Measurements from ENCODE around the gene ZNF777.

ZNF777 gene

GRCh38 chr7:149505551-149505950, 44.7 kb upstream of the ZNF777 start:
- H3K9me2 ChIP-seq (replicated peaks; ENCODE audit: low read depth, low read length), result no peaks in the 10 kb centered on the region
- no peaks in the 10 kb centered on the region for H3K4me1 ChIP-seq (ENCODE audit: insufficient read depth, low read length, poor library complexity, severe bottlenecking)
- no peak overlapping the region for H3K9ac ChIP-seq (ENCODE audit: low read depth, low read length, poor library complexity, severe bottlenecking)
- no peak overlapping the region for H3K4me2 ChIP-seq (ENCODE audit: low read depth, low read length, poor library complexity, severe bottlenecking)
- H2AFZ ChIP-seq (ENCODE audit: low read length), result no peak overlapping the region
- no peaks in the 10 kb centered on the region for H3K79me2 ChIP-seq (ENCODE audit: insufficient read depth, low read length)
- H3K4me3 ChIP-seq (ENCODE audit: low read length, poor library complexity, severe bottlenecking), result no peak overlapping the region
- H4K20me1 ChIP-seq (ENCODE audit: insufficient read depth, low read length, poor library complexity, severe bottlenecking), result no peaks in the 10 kb centered on the region
- no peaks in the 10 kb centered on the region for H3K36me3 ChIP-seq (ENCODE audit: insufficient read depth, low read length)
- no peak for TF ChIP-seq EZH2phosphoT487 (IDR thresholded peaks at IDR 0.05; ENCODE audit: borderline replicate concordance)
- no peak for TF ChIP-seq CTCF (conservative IDR thresholded peaks at IDR 0.05; ENCODE audit: low read length)
- no peaks in the 10 kb centered on the region for H3F3A ChIP-seq (ENCODE audit: low read depth)
- H3K27me3 ChIP-seq (ENCODE audit: insufficient read depth, low read length, poor library complexity, severe bottlenecking), result no peaks in the 10 kb centered on the region
- H3K9me3 ChIP-seq (ENCODE audit: insufficient read depth, low read depth, low read length), result 0 out of 2 replicates have a peak, but pooled peaks cover 6% of the 10 kb centered on the region

GRCh38 chr7:149501651-149502050, 40.8 kb upstream of the ZNF777 start:
- H3K4me1 ChIP-seq (ENCODE audit: insufficient read depth, low read length, poor library complexity, severe bottlenecking), result peaks cover 10% of the 10 kb centered on the region
- TF ChIP-seq CTCF (conservative IDR thresholded peaks at IDR 0.05; ENCODE audit: low read length) (no peak), EZH2phosphoT487 (IDR thresholded peaks at IDR 0.05; ENCODE audit: borderline replicate concordance) (no peak)
- no peaks in the 10 kb centered on the region for H3K27me3 ChIP-seq (ENCODE audit: insufficient read depth, low read length, poor library complexity, severe bottlenecking)
- no peak overlapping the region for H3K4me3 ChIP-seq (ENCODE audit: low read length, poor library complexity, severe bottlenecking)
- H3K4me2 ChIP-seq (ENCODE audit: low read depth, low read length, poor library complexity, severe bottlenecking), result no peak overlapping the region
- no peaks in the 10 kb centered on the region for H3F3A ChIP-seq (ENCODE audit: low read depth)
- H2AFZ ChIP-seq (ENCODE audit: low read length), result no peak overlapping the region
- H4K20me1 ChIP-seq (ENCODE audit: insufficient read depth, low read length, poor library complexity, severe bottlenecking), result peaks cover 2% of the 10 kb centered on the region
- H3K9ac ChIP-seq (ENCODE audit: low read depth, low read length, poor library complexity, severe bottlenecking), result no peak overlapping the region
- no peaks in the 10 kb centered on the region for H3K9me3 ChIP-seq (ENCODE audit: insufficient read depth, low read depth, low read length)
- H3K9me2 ChIP-seq (replicated peaks; ENCODE audit: low read depth, low read length), result no peaks in the 10 kb centered on the region
- no peaks in the 10 kb centered on the region for H3K36me3 ChIP-seq (ENCODE audit: insufficient read depth, low read length)
- H3K79me2 ChIP-seq (ENCODE audit: insufficient read depth, low read length), result peaks cover 5% of the 10 kb centered on the region

- H3K4me3 ChIP-seq (ENCODE audit: low read length, poor library complexity, severe bottlenecking), result no peak overlapping the region
- H3K27me3 ChIP-seq (ENCODE audit: insufficient read depth, low read length, poor library complexity, severe bottlenecking), result no peaks in the 10 kb centered on the region
- H3K4me1 ChIP-seq (ENCODE audit: insufficient read depth, low read length, poor library complexity, severe bottlenecking), result peaks cover 13% of the 10 kb centered on the region
- TF ChIP-seq CTCF (conservative IDR thresholded peaks at IDR 0.05; ENCODE audit: low read length) (no peak), EZH2phosphoT487 (IDR thresholded peaks at IDR 0.05; ENCODE audit: borderline replicate concordance) (no peak)
- H3K9me2 ChIP-seq (replicated peaks; ENCODE audit: low read depth, low read length), result no peaks in the 10 kb centered on the region
- no peaks in the 10 kb centered on the region for H3F3A ChIP-seq (ENCODE audit: low read depth)
- H4K20me1 ChIP-seq (ENCODE audit: insufficient read depth, low read length, poor library complexity, severe bottlenecking), result peaks cover 9% of the 10 kb centered on the region
- peak overlapping the region; percentile 50; the same call in 1 of the 2 replicates for H2AFZ ChIP-seq (ENCODE audit: low read length)
- H3K79me2 ChIP-seq (ENCODE audit: insufficient read depth, low read length), result peaks cover 12% of the 10 kb centered on the region
- H3K9ac ChIP-seq (ENCODE audit: low read depth, low read length, poor library complexity, severe bottlenecking), result no peak overlapping the region
- no peaks in the 10 kb centered on the region for H3K9me3 ChIP-seq (ENCODE audit: insufficient read depth, low read depth, low read length)
- no peaks in the 10 kb centered on the region for H3K36me3 ChIP-seq (ENCODE audit: insufficient read depth, low read length)
- no peak overlapping the region for H3K4me2 ChIP-seq (ENCODE audit: low read depth, low read length, poor library complexity, severe bottlenecking)
Measured at GRCh38 chr7:149500910-149501309, 40.0 kb upstream of the ZNF777 start.
